Right lobe of liver (tissue), 6 donors: ENCODE measurements around the gene TSEN2. TPM values are rescaled to one million over a fixed set of nuclear protein-coding genes. Genes with fewer than 3 reads are reported as not detected.

Source experiments
- ATAC-seq, 4 donors: fragments of 200-7000 bp; cut with Tn5 transposase; one replicate each; pipeline ENCODE4 v1.9.1; 2020; ENCODE audit warnings: mild to moderate bottlenecking in 4 of 4, moderate library complexity in 4 of 4
- DNase-seq, 3 donors: peaks; one replicate each; pipeline ENCODE4 v3.0.0-alpha.2; 2020
- H3K27ac ChIP-seq, 3 donors: fragments of 200-600 bp; one replicate each; pipeline ENCODE4 v1.8.0; 2022
- H3K27me3 ChIP-seq, 2 donors: fragments of 200-600 bp; one replicate each; pipeline ENCODE4 v1.8.0; 2022
- H3K36me3 ChIP-seq, 4 donors: fragments of 200-600 bp; sonication (generic) in 1 of 4; one replicate each; pipeline versions ENCODE4 v1.5.1 to v1.8.0; 2017 to 2022; ENCODE audit warnings: control low read depth in 1 of 4
- H3K4me1 ChIP-seq, 4 donors: fragments of 200-600 bp; sonication (generic) in 1 of 4; one replicate each; pipeline versions ENCODE4 v1.5.1 to v1.8.0; 2017 to 2022; ENCODE audit warnings: control low read depth in 1 of 4
- H3K4me3 ChIP-seq, 3 donors: fragments of 200-600 bp; one replicate each; pipeline ENCODE4 v1.8.0; 2022
- H3K9me3 ChIP-seq, 4 donors: fragments of 200-600 bp; sonication (generic) in 1 of 4; one replicate each; pipeline versions ENCODE4 v1.5.1 to v1.8.0; 2017 to 2022; ENCODE audit warnings: control low read depth in 1 of 4
- CTCF ChIP-seq, 4 donors: fragments of 200-600 bp in 3 of 4; fragments of 450-650 bp in 1 of 4; IDR thresholded peaks; one replicate each; pipeline versions ENCODE4 v1.5.1 to v1.8.0; 2016 to 2022; ENCODE audit warnings: antibody characterized with exemption in 4 of 4, mild to moderate bottlenecking in 2 of 4
- POLR2A ChIP-seq: fragments of 450-650 bp; IDR thresholded peaks from one replicate; pipeline ENCODE4 v1.6.1; 2017; ENCODE audit warnings: antibody characterized with exemption, mild to moderate bottlenecking
- whole genome bisulfite sequencing: methylation state at CpG from one replicate; pipeline ENCODE4 v1.1.6; 2018; ENCODE audit warnings: low coverage, low lambda C conversion rate; ENCODE audit not compliant: insufficient coverage; ENCODE audit errors: missing lambda C conversion rate; 5-methylcytosine and 5-hydroxymethylcytosine counted together
- intact Hi-C, 2 donors: fragments of 100-400 bp; cut with DNase I; formaldehyde crosslinking; loops; one replicate each; pipeline versions ENCODE4 v1.11.2 to v1.14.1; 2022
- total RNA-seq, 6 experiments: library from RNA; depleted of rRNA in 2 of 6; stranded (reverse); fragments of >200 nt in 2 of 6; fragmentation: NEBNext Ultra II Directional in 3 of 6; extraction: Animal tissue kit (Norgen Biotek cat#: 25700) in 3 of 6; gene quantifications; one replicate each; pipeline versions ENCODE4 v1.1.0 to v1.2.4, GENCODE V29; 2016 to 2023
- donor health status: DM: no; HTN: yes; CAD: no.
- donor health status: DM: no; HTN: no; CAD: no.
- donor health status: DM: no; HTN: no; CAD: no.
- donor health status: DM: no; HTN: yes; CAD: no.
- donor health status: DM: no; HTN: yes; CAD: no.

The TSEN2 gene
- total RNA-seq, 6 experiments from 2014 or later, result 4.7 to 9.2 (median 6.4) TPM

GRCh38 chr3:12506201-12506709 is 22.0 kb downstream of the TSEN2 start:
- no peak for TF ChIP-seq CTCF (IDR thresholded peaks at IDR 0.05)
- TF ChIP-seq POLR2A, result no peak

GRCh38 chr3:12507591-12508281 is 23.5 kb downstream of the TSEN2 start:
- Histone ChIP-seq H3K4me1 (no peaks in the 10 kb centered on the region), H3K9me3 (no peaks in the 10 kb centered on the region), H3K4me3 (no peak overlapping the region), H3K27me3 (no peaks in the 10 kb centered on the region), H3K27ac (no peak overlapping the region), H3K36me3 (peaks cover 0 to 13% (median 2%) of the 10 kb centered on the region in 4 donors)
- TF ChIP-seq CTCF (IDR thresholded peaks at IDR 0.05) (no peak), POLR2A (no peak)
- ATAC-seq (no peak), DNase-seq (no peak)
- WGBS, result 80% methylated on average over 5 of the region's 8 CpGs
- intact Hi-C loops, result no loop called here

More at GRCh38 chr3:12506201-12506709, 22.0 kb downstream of the TSEN2 start:
- intact Hi-C loops, result no loop called here
- Histone ChIP-seq H3K27me3 (no peaks in the 10 kb centered on the region), H3K36me3 (peaks cover 0 to 13% (median 2%) of the 10 kb centered on the region in 4 donors), H3K4me1 (no peaks in the 10 kb centered on the region), H3K4me3 (no peak overlapping the region), H3K27ac (no peak overlapping the region), H3K9me3 (no peaks in the 10 kb centered on the region)
- WGBS, result 92% methylated on average over 5 of the region's 5 CpGs
- ATAC-seq (no peak), DNase-seq (no peak)

GRCh38 chr3:12508291-12508700 is 24.0 kb downstream of the TSEN2 start:
- no peaks in the 10 kb centered on the region for H3K27me3 ChIP-seq
- WGBS, result 92% methylated on average over 2 of the region's 5 CpGs
- H3K9me3 ChIP-seq, result no peaks in the 10 kb centered on the region
- peaks cover 0 to 12% (median 2%) of the 10 kb centered on the region in 4 donors for H3K36me3 ChIP-seq
- intact Hi-C loops, result no loop called here
- no peak overlapping the region for H3K27ac ChIP-seq
- DNase-seq (no peak), ATAC-seq (no peak)
- TF ChIP-seq POLR2A, result no peak
- TF ChIP-seq CTCF (IDR thresholded peaks at IDR 0.05), result no peak
- no peaks in the 10 kb centered on the region for H3K4me1 ChIP-seq
- no peak overlapping the region for H3K4me3 ChIP-seq

GRCh38 chr3:12509466-12509865 is 25.2 kb downstream of the TSEN2 start:
- WGBS, result 85% methylated on average over 2 of the region's 3 CpGs
- TF ChIP-seq CTCF (IDR thresholded peaks at IDR 0.05) (no peak), POLR2A (no peak)
- intact Hi-C loops, result no loop called here
- ATAC-seq (no peak), DNase-seq (no peak)
- H3K27ac ChIP-seq, result no peak overlapping the region
- no peaks in the 10 kb centered on the region for H3K27me3 ChIP-seq
- H3K4me1 ChIP-seq, result no peaks in the 10 kb centered on the region
- H3K9me3 ChIP-seq, result no peaks in the 10 kb centered on the region
- no peak overlapping the region for H3K4me3 ChIP-seq
- H3K36me3 ChIP-seq, result peaks cover 0 to 2% (median 0%) of the 10 kb centered on the region in 4 donors
